ENCODE measurements around the gene UQCR10.

UQCR10 gene

GRCh38 chr22:29756341-29756740 lies 10.8 kb upstream of the UQCR10 start:
- no peak overlapping the region for H3K27ac ChIP-seq
- no peak for TF ChIP-seq CTCF (conservative IDR thresholded peaks at IDR 0.05)

GRCh38 chr22:29757096-29757495 lies 10.1 kb upstream of the UQCR10 start:
- no peak for TF ChIP-seq CTCF (conservative IDR thresholded peaks at IDR 0.05)
- no peak overlapping the region for H3K27ac ChIP-seq

GRCh38 chr22:29758068-29758622 lies 9.0 kb upstream of the UQCR10 start:
- TF ChIP-seq CTCF (conservative IDR thresholded peaks at IDR 0.05) = no peak
- no peak overlapping the region for H3K27ac ChIP-seq

- no peak for TF ChIP-seq CTCF (conservative IDR thresholded peaks at IDR 0.05)
These were observed 8.2 kb upstream of the UQCR10 start for GRCh38 chr22:29758959-29759358.

GRCh38 chr22:29762263-29762662 lies 4.9 kb upstream of the UQCR10 start:
- no peak for TF ChIP-seq CTCF (conservative IDR thresholded peaks at IDR 0.05)
- no peak overlapping the region for H3K27ac ChIP-seq

More at GRCh38 chr22:29758959-29759358, 8.2 kb upstream of the UQCR10 start:
- H3K27ac ChIP-seq = no peak overlapping the region

- TF ChIP-seq CTCF (conservative IDR thresholded peaks at IDR 0.05) = no peak
- H3K27ac ChIP-seq = peak overlapping the region; percentile 88
These were observed 1.1 kb upstream of the UQCR10 start for GRCh38 chr22:29765905-29766631.

GRCh38 chr22:29766632-29767170 lies 468 bp upstream of the UQCR10 start, which contains the start of gene ZMAT5:
Gene ZMAT5, minus strand, starts transcription at chr22:29767007. Its CDS starts 18,463 bp downstream, at chr22:29748544.
- H3K27ac ChIP-seq = peak within 1 kb of the TSS; percentile 88
- no peak for TF ChIP-seq CTCF (conservative IDR thresholded peaks at IDR 0.05)

All from VCaP (cell line).